Immature natural killer cell (primary cell): ENCODE data around the gene ITFG1. TPM values are rescaled to one million over a fixed set of nuclear protein-coding genes. Genes with fewer than 3 reads are reported as not detected.

ENCODE experiments used
- DNase-seq, 3 donors: peaks; one replicate each; pipeline ENCODE4 v3.0.0; 2022; ENCODE audit warnings: mixed read lengths in 1 of 3
- H3K27ac Mint-ChIP-seq, 6 donors: one replicate each; pipeline ENCODE4 v1.8.0; 2020; ENCODE audit warnings: mixed read lengths in 6 of 6, mild to moderate bottlenecking in 5 of 6, inconsistent platforms in 4 of 6, moderate library complexity in 3 of 6
- H3K27me3 Mint-ChIP-seq, 3 donors: one replicate each; pipeline ENCODE4 v1.8.0; 2020 to 2021; ENCODE audit warnings: low read depth in 3 of 3, mild to moderate bottlenecking in 3 of 3, mixed read lengths in 3 of 3, moderate library complexity in 3 of 3, inconsistent platforms in 1 of 3
- H3K36me3 Mint-ChIP-seq, 3 donors: one replicate each; pipeline ENCODE4 v1.8.0; 2020; ENCODE audit warnings: mixed read lengths in 3 of 3, inconsistent platforms in 2 of 3, mild to moderate bottlenecking in 2 of 3
- H3K4me1 Mint-ChIP-seq, 2 donors: one replicate each; pipeline ENCODE4 v1.8.0; 2020; ENCODE audit warnings: inconsistent platforms in 2 of 2, mild to moderate bottlenecking in 2 of 2, mixed read lengths in 2 of 2, moderate library complexity in 1 of 2
- H3K4me3 Mint-ChIP-seq, 5 donors: one replicate each; pipeline ENCODE4 v1.8.0; 2020; ENCODE audit warnings: mild to moderate bottlenecking in 5 of 5, mixed read lengths in 5 of 5, inconsistent platforms in 3 of 5, moderate library complexity in 3 of 5
- H3K9me3 Mint-ChIP-seq, 6 donors: one replicate each; pipeline ENCODE4 v1.8.0; 2020; ENCODE audit warnings: mild to moderate bottlenecking in 6 of 6, mixed read lengths in 6 of 6, inconsistent platforms in 4 of 6, moderate library complexity in 3 of 6
- polyA plus RNA-seq, 3 donors: library from polyadenylated mRNA; unstranded; fragments of 300-500 nt; fragmentation: Illumina TruSeq; gene quantifications; one replicate each; pipeline ENCODE4 v1.2.3, GENCODE V29; 2021

Gene ITFG1
- 10 to 100 TPM; 23.3 to 52.6 (median 38.2) TPM for polyA plus RNA-seq

GRCh38 chr16:47460711-47461597, at the start of gene ITFG1, which contains the start of gene PHKB:
Gene ITFG1 (minus strand): TSS chr16:47461063. CDS start chr16:47461045, 18 bp downstream.
Gene PHKB (plus strand): TSS chr16:47461331. CDS start chr16:47461351, 20 bp downstream.
- Mint-ChIP-seq H3K4me1 (peaks cover 46 to 73% of the 10 kb centered on the region in 2 donors), H3K27me3 (peaks cover 4 to 11% (median 8%) of the 10 kb centered on the region in 3 donors), H3K4me3 (peak within 1 kb of the TSS; percentile 96 to 100 (median 99)), H3K36me3 (peaks cover 2 to 6% (median 5%) of the 10 kb centered on the region in 3 donors), H3K27ac (peak within 1 kb of the TSS; percentile 90 to 100 (median 98)), H3K9me3 (no peaks in the 10 kb centered on the region)
- DNase-seq, result peak; percentile 95 to 96 (median 96)

- no peaks in the 10 kb centered on the region for H3K27me3 Mint-ChIP-seq
- H3K27ac Mint-ChIP-seq, result peak overlapping the region in 1 of 6 donors; percentile 46
- no peaks in the 10 kb centered on the region for H3K9me3 Mint-ChIP-seq
- no peak overlapping the region for H3K4me3 Mint-ChIP-seq
- H3K4me1 Mint-ChIP-seq, result peaks cover 2 to 7% of the 10 kb centered on the region in 2 donors
- no peak for DNase-seq
- peaks cover 31 to 53% (median 44%) of the 10 kb centered on the region in 3 donors for H3K36me3 Mint-ChIP-seq
Measured at GRCh38 chr16:47507701-47508100, 46.8 kb upstream of the ITFG1 start.

- H3K4me1 Mint-ChIP-seq, result peaks cover 2 to 7% of the 10 kb centered on the region in 2 donors
- peaks cover 29 to 47% (median 43%) of the 10 kb centered on the region in 3 donors for H3K36me3 Mint-ChIP-seq
- H3K4me3 Mint-ChIP-seq, result no peak overlapping the region
- no peaks in the 10 kb centered on the region for H3K27me3 Mint-ChIP-seq
- DNase-seq, result no peak
- no peak overlapping the region for H3K27ac Mint-ChIP-seq
- no peaks in the 10 kb centered on the region for H3K9me3 Mint-ChIP-seq
Measured at GRCh38 chr16:47506800-47507199, 45.9 kb upstream of the ITFG1 start.

- Mint-ChIP-seq H3K9me3 (no peaks in the 10 kb centered on the region), H3K36me3 (peaks cover 38 to 57% (median 51%) of the 10 kb centered on the region in 3 donors), H3K27me3 (no peaks in the 10 kb centered on the region), H3K27ac (no peak overlapping the region), H3K4me3 (no peak overlapping the region), H3K4me1 (peaks cover 2 to 7% of the 10 kb centered on the region in 2 donors)
- no peak for DNase-seq
Measured at GRCh38 chr16:47504599-47504998, 43.7 kb upstream of the ITFG1 start.

GRCh38 chr16:47503936-47504335, 43.1 kb upstream of the ITFG1 start:
- Mint-ChIP-seq H3K4me3 (no peak overlapping the region), H3K27ac (no peak overlapping the region), H3K36me3 (peaks cover 43 to 61% (median 56%) of the 10 kb centered on the region in 3 donors), H3K4me1 (peaks cover 2 to 7% of the 10 kb centered on the region in 2 donors), H3K27me3 (no peaks in the 10 kb centered on the region), H3K9me3 (no peaks in the 10 kb centered on the region)
- no peak for DNase-seq

- peaks cover 4 to 12% of the 10 kb centered on the region in 2 donors for H3K4me1 Mint-ChIP-seq
- no peak overlapping the region for H3K27ac Mint-ChIP-seq
- H3K4me3 Mint-ChIP-seq, result no peak overlapping the region
- H3K27me3 Mint-ChIP-seq, result peaks cover 0 to 2% (median 0%) of the 10 kb centered on the region in 3 donors
- H3K9me3 Mint-ChIP-seq, result peaks cover 0 to 1% (median 0%) of the 10 kb centered on the region in 6 donors
- H3K36me3 Mint-ChIP-seq, result peaks cover 40 to 59% (median 58%) of the 10 kb centered on the region in 3 donors
- no peak for DNase-seq
Measured at GRCh38 chr16:47499700-47500264, 38.9 kb upstream of the ITFG1 start.

- Mint-ChIP-seq H3K27ac (peak overlapping the region in 1 of 6 donors; percentile 19), H3K9me3 (peaks cover 0 to 6% (median 0%) of the 10 kb centered on the region in 6 donors), H3K4me3 (no peak overlapping the region), H3K36me3 (peaks cover 35 to 53% (median 53%) of the 10 kb centered on the region in 3 donors), H3K27me3 (peaks cover 0 to 2% (median 0%) of the 10 kb centered on the region in 3 donors), H3K4me1 (peaks cover 6 to 16% of the 10 kb centered on the region in 2 donors)
- no peak for DNase-seq
Measured at GRCh38 chr16:47499080-47499699, 38.3 kb upstream of the ITFG1 start.

- Mint-ChIP-seq H3K36me3 (peaks cover 35 to 50% (median 48%) of the 10 kb centered on the region in 3 donors), H3K9me3 (peaks cover 18 to 45% (median 38%) of the 10 kb centered on the region in 6 donors), H3K4me1 (peaks cover 21 to 31% of the 10 kb centered on the region in 2 donors), H3K4me3 (no peak overlapping the region), H3K27ac (peak overlapping the region in 1 of 6 donors; percentile 35), H3K27me3 (peaks cover 0 to 2% (median 0%) of the 10 kb centered on the region in 3 donors)
- DNase-seq, result no peak
Measured at GRCh38 chr16:47493381-47494337, 32.8 kb upstream of the ITFG1 start.

- Mint-ChIP-seq H3K36me3 (peaks cover 39 to 52% (median 48%) of the 10 kb centered on the region in 3 donors), H3K27ac (peak overlapping the region in 1 of 6 donors; percentile 69), H3K4me1 (peaks cover 20 to 31% of the 10 kb centered on the region in 2 donors), H3K9me3 (peaks cover 18 to 54% (median 42%) of the 10 kb centered on the region in 6 donors), H3K4me3 (peak overlapping the region in 2 of 5 donors; percentile 19 to 22), H3K27me3 (no peaks in the 10 kb centered on the region)
- no peak for DNase-seq
Measured at GRCh38 chr16:47492428-47493377, 31.8 kb upstream of the ITFG1 start.

GRCh38 chr16:47492036-47492427, 31.2 kb upstream of the ITFG1 start:
- Mint-ChIP-seq H3K36me3 (peaks cover 42 to 52% (median 47%) of the 10 kb centered on the region in 3 donors), H3K4me3 (no peak overlapping the region), H3K27ac (no peak overlapping the region), H3K4me1 (peaks cover 20 to 31% of the 10 kb centered on the region in 2 donors), H3K27me3 (peaks cover 0 to 1% (median 0%) of the 10 kb centered on the region in 3 donors), H3K9me3 (peaks cover 18 to 57% (median 44%) of the 10 kb centered on the region in 6 donors)
- no peak for DNase-seq

- Mint-ChIP-seq H3K27me3 (peaks cover 0 to 1% (median 0%) of the 10 kb centered on the region in 3 donors), H3K27ac (no peak overlapping the region), H3K4me3 (no peak overlapping the region), H3K4me1 (peaks cover 19 to 20% of the 10 kb centered on the region in 2 donors), H3K36me3 (peaks cover 46 to 56% (median 55%) of the 10 kb centered on the region in 3 donors), H3K9me3 (peaks cover 18 to 57% (median 44%) of the 10 kb centered on the region in 6 donors)
- no peak for DNase-seq
Measured at GRCh38 chr16:47490471-47490870, 29.6 kb upstream of the ITFG1 start.
